Panc1 (cell line): ENCODE measurements around the gene USP17L13.
"Not testable (repeated sequence)": the region's sequence is repeated elsewhere in the genome, so short reads cannot be mapped to it uniquely, and the experiment has no call there.

Source experiments
- POLR2AphosphoS5 ChIP-seq: IDR thresholded peaks from 2 replicates; pipeline ENCODE4 v1.6.1; 2012; ENCODE audit warnings: mild to moderate bottlenecking, low read depth, low read length, moderate library complexity
- REST ChIP-seq, 2 experiments: IDR thresholded peaks; 2 replicates each; pipeline ENCODE4 v1.6.1; 2011 to 2012; ENCODE audit warnings: low read depth in 2 of 2, control low read depth in 1 of 2, low read length in 1 of 2, mild to moderate bottlenecking in 1 of 2, moderate library complexity in 1 of 2; ENCODE audit not compliant: insufficient read depth in 1 of 2
- SIN3A ChIP-seq: IDR thresholded peaks from 2 replicates; pipeline ENCODE4 v1.6.1; 2012; ENCODE audit warnings: low read depth, mild to moderate bottlenecking, low read length, moderate library complexity, borderline replicate concordance; ENCODE audit not compliant: insufficient read depth
- TCF7L2 ChIP-seq: IDR thresholded peaks from 2 replicates; pipeline ENCODE4 v1.6.1; 2011; ENCODE audit warnings: mild to moderate bottlenecking, low read depth, low read length, inconsistent platforms
- TF ChIP-seq, protein P1 (sequence below): fragments of 450-650 bp; IDR thresholded peaks from 2 replicates; pipeline ENCODE4 v1.5.1; 2017; ENCODE audit warnings: mild to moderate bottlenecking

- TF ChIP-seq, protein P1, sequence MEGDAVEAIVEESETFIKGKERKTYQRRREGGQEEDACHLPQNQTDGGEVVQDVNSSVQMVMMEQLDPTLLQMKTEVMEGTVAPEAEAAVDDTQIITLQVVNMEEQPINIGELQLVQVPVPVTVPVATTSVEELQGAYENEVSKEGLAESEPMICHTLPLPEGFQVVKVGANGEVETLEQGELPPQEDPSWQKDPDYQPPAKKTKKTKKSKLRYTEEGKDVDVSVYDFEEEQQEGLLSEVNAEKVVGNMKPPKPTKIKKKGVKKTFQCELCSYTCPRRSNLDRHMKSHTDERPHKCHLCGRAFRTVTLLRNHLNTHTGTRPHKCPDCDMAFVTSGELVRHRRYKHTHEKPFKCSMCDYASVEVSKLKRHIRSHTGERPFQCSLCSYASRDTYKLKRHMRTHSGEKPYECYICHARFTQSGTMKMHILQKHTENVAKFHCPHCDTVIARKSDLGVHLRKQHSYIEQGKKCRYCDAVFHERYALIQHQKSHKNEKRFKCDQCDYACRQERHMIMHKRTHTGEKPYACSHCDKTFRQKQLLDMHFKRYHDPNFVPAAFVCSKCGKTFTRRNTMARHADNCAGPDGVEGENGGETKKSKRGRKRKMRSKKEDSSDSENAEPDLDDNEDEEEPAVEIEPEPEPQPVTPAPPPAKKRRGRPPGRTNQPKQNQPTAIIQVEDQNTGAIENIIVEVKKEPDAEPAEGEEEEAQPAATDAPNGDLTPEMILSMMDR = not testable (repeated sequence)
- not testable (repeated sequence) for TF ChIP-seq REST (IDR thresholded peaks at IDR 0.05; ENCODE audit: insufficient read depth in 1 of 2, low read depth in 2 of 2, low read length in 1 of 2); SIN3A; POLR2AphosphoS5; TCF7L2
These were observed 5.6 kb downstream of the USP17L13 start for GRCh38 chr4:9230249-9230648.
